Activated CD4-positive, alpha-beta memory T cell treated with anti-CD3 and anti-CD28 coated beads, Interleukin-2, amount 10 ng/mL, durations not matched to agents 7 days and 5 days (primary cell): ENCODE results near the gene MEI1. TPM values are rescaled to one million over a fixed set of nuclear protein-coding genes. Genes with fewer than 3 reads are reported as not detected.
"Not testable (repeated sequence)": the region's sequence is repeated elsewhere in the genome, so short reads cannot be mapped to it uniquely, and the experiment has no call there.

ENCODE experiments used
- CTCF ChIA-PET: fragments of 350-600 bp; sonication (Branson Sonifier 250); formaldehyde crosslinking; loops from one replicate; lab custom pipeline; 2021; ENCODE audit warnings: antibody characterized with exemption, inconsistent platforms; lab: Charles Lee
- POLR2A ChIA-PET: fragments of 350-600 bp; sonication (Branson Sonifier 250); formaldehyde crosslinking; loops from one replicate; lab custom pipeline; 2021; ENCODE audit warnings: antibody characterized with exemption; lab: Charles Lee
- DNase-seq: peaks from one replicate; pipeline ENCODE4 v3.0.0-alpha.2; 2020
- H3K27ac Mint-ChIP-seq: one replicate; pipeline ENCODE4 v1.8.0; 2021; ENCODE audit warnings: mild to moderate bottlenecking, mixed read lengths
- H3K27me3 Mint-ChIP-seq: one replicate; pipeline ENCODE4 v1.8.0; 2021; ENCODE audit warnings: mixed read lengths
- H3K36me3 Mint-ChIP-seq: one replicate; pipeline ENCODE4 v1.8.0; 2021; ENCODE audit warnings: low read depth, mixed read lengths
- H3K4me1 Mint-ChIP-seq: one replicate; pipeline ENCODE4 v1.8.0; 2021; ENCODE audit warnings: mixed read lengths
- H3K4me3 Mint-ChIP-seq: one replicate; pipeline ENCODE4 v1.8.0; 2021; ENCODE audit warnings: mild to moderate bottlenecking, mixed read lengths
- H3K9me3 Mint-ChIP-seq: one replicate; pipeline ENCODE4 v1.8.0; 2021; ENCODE audit warnings: mixed read lengths
- total RNA-seq, 2 experiments: library from RNA; stranded (reverse); gene quantifications; one replicate each; pipeline ENCODE4 v1.2.3, GENCODE V29; 2021

MEI1 gene
- total RNA-seq, 2 experiments from 2014 or later = 75.5 to 79.1 TPM

DNA sequence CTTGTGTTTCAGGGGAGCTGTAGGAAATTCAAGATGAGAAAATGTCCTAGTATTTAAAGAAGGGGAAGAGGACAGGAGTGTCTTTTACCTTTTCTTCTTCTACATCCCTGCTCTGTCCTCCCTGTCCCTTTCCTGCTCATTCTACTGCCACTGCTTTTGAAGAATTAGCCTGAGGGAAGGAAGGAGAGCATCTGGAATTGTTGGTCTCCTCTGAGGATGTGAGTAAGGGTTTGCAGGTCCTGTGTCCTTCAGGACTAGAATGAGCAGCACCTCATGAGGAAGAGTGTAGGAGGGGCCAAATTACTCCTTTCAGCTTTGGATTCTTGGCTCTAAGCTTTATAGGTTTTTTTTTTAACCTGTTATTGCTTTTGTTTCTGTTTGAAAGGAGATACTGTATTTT, 34.8 kb upstream of the MEI1 start:
- H3K27ac Mint-ChIP-seq = no peak overlapping the region
- POLR2A ChIA-PET = interaction anchor here (5.7 kb wide), 1 partner anchor 23 kb away, joined by 76 read pairs; the partner anchor contains the start of gene SNU13
- no peak for DNase-seq
- CTCF ChIA-PET = interaction anchor here (0.6 to 2.0 kb wide), 2 partner anchors 11 to 34 kb away, joined by 4 to 6 read pairs; no protein-coding TSS in a partner anchor
- H3K27me3 Mint-ChIP-seq = no peaks in the 10 kb centered on the region
- peaks cover 20% of the 10 kb centered on the region for H3K4me1 Mint-ChIP-seq
- H3K9me3 Mint-ChIP-seq = no peaks in the 10 kb centered on the region
- H3K4me3 Mint-ChIP-seq = no peak overlapping the region
- H3K36me3 Mint-ChIP-seq = peaks cover 52% of the 10 kb centered on the region

GRCh38 chr22:41664951-41665350, 34.4 kb upstream of the MEI1 start:
- Mint-ChIP-seq H3K27ac (no peak overlapping the region), H3K9me3 (no peaks in the 10 kb centered on the region), H3K4me3 (no peak overlapping the region), H3K4me1 (peaks cover 21% of the 10 kb centered on the region), H3K27me3 (no peaks in the 10 kb centered on the region), H3K36me3 (peaks cover 49% of the 10 kb centered on the region)
- ChIA-PET CTCF (interaction anchor here (0.6 to 2.0 kb wide), 2 partner anchors 11 to 35 kb away, joined by 4 to 6 read pairs; no protein-coding TSS in a partner anchor), POLR2A (interaction anchor here (5.7 kb wide), 1 partner anchor 23 kb away, joined by 76 read pairs; the partner anchor contains the start of gene SNU13)
- DNase-seq = no peak

DNA sequence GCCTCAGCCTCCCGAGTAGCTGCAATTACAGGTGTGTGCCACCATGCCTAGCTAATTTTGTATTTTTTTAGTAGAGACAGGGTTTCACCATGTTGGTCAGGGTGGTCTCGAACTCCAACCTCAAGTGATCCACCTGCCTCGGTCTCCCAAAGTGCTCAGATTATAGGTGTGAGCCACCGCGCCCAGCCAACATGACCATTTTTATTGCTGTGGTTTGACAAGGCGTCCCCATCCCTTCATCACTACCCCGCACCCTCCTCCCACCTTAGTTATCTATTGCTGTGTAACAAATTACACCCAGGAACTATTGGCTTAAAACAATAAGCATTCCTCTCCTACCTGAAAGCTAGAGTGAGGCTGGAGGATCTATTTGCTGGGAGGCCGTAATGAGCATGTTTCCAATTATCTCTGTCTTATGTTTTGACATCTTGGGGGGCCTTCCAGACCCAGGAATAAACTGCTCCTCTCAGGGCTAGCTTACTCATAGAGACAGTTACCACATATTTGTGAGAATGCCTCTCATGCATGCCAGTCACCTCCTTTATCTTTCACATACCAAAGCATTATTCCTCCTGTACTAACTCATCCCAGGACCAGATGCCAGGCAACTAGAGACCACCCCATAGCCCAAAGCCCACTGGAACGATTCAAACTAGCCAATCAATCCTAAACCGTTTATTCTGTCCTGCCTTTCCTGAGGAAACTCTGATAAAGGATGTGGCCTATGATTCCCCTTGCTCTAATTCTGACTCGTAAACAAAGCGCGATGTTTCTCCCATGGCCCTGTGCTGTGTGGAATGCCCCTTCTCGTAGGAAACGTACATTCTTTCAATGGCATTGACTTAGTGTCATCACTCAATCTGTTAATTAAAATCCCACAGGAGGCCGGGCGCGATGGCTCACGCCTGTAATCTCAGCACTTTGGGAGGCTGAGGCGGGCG, 30.1 kb upstream of the MEI1 start:
- no peaks in the 10 kb centered on the region for H3K27me3 Mint-ChIP-seq
- POLR2A ChIA-PET = interaction anchor here (0.9 to 2.9 kb wide), 5 partner anchors 7 to 164 kb away, joined by 3 to 24 read pairs (median 6); partner anchors contain the start of genes SNU13 and SREBF2
- H3K4me3 Mint-ChIP-seq = no peak overlapping the region
- H3K36me3 Mint-ChIP-seq = peaks cover 29% of the 10 kb centered on the region
- peaks cover 24% of the 10 kb centered on the region for H3K4me1 Mint-ChIP-seq
- CTCF ChIA-PET = no interaction called here
- no peak for DNase-seq
- no peaks in the 10 kb centered on the region for H3K9me3 Mint-ChIP-seq
- no peak overlapping the region for H3K27ac Mint-ChIP-seq

DNA sequence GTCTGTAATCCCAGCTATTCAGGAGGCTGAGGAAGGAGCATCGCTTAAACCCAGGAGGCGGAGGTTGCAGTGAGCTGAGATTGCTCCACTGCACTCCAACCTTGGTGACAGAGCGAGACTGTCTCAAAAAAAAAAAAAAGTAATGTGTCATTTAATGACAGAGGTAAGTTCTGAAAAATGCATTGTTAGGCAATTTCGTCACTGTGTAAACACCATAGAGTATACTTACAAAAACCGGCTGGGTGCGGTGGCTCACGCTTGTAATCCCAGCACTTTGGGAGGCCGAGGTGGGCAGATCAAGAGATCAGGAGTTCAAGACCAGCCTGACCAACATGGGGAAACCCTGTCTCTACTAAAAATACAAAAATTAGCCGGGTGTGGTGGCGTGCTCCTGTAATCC, 27.2 kb upstream of the MEI1 start:
- H3K4me3 Mint-ChIP-seq, DNase-seq, H3K9me3 Mint-ChIP-seq, H3K27me3 Mint-ChIP-seq, H3K27ac Mint-ChIP-seq: not testable (repeated sequence)
- Mint-ChIP-seq H3K36me3 (peaks cover 33% of the 10 kb centered on the region), H3K4me1 (peaks cover 23% of the 10 kb centered on the region)
- ChIA-PET POLR2A (interaction anchor here (0.7 to 1.3 kb wide), 2 partner anchors 15 to 17 kb away, joined by 3 to 4 read pairs; partner anchors contain the start of gene SNU13), CTCF (interaction anchor here (1.2 kb wide), 1 partner anchor 25 kb away, joined by 5 read pairs; no protein-coding TSS in a partner anchor)

DNA sequence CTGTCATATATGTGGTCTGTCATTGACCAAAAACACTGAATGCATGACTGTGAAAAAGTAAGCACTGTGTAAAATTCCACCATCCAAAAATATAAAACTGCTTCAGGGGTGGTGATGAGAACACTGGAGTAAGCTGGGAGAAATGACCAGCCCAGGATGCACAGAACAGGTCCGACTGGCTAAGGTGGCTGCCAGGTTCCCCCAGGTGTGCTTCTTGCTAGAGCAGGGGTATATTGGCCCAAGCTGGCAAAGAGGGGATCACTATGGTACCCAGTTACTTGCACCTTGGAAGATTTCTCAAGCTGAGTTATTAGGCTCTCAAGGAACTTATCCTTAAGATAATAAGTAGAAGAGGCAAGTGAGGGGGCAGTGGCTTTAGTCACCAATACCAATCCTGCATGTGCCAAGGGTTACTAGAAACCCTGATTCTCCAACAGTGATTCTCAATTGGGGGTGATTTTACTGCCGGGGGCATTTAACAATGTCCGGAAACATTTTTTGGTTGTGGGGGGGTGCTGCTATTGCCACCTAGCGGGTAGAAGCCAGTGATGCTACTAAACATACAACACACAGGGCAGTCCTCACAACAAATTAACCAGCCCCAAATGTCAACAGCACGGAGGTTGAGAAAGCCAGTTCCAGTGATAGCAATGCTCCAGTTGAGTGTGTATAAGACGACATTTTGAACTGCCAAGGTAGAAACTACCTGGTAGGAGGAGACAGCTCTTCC, 26.4 kb upstream of the MEI1 start:
- Mint-ChIP-seq H3K36me3 (peaks cover 38% of the 10 kb centered on the region), H3K4me3 (no peak overlapping the region), H3K27me3 (no peaks in the 10 kb centered on the region), H3K27ac (no peak overlapping the region), H3K4me1 (peaks cover 21% of the 10 kb centered on the region), H3K9me3 (no peaks in the 10 kb centered on the region)
- no peak for DNase-seq
- POLR2A ChIA-PET = interaction anchor here (0.8 to 5.0 kb wide), 2 partner anchors 15 to 48 kb away, joined by 3 to 28 read pairs; partner anchors contain the start of gene SNU13
- CTCF ChIA-PET = interaction anchor here (1.2 kb wide), 1 partner anchor 24 kb away, joined by 5 read pairs; no protein-coding TSS in a partner anchor

GRCh38 chr22:41674846-41675340, 24.4 kb upstream of the MEI1 start:
- Mint-ChIP-seq H3K4me1 (peaks cover 16% of the 10 kb centered on the region), H3K27ac (peak overlapping the region; percentile 3), H3K36me3 (peaks cover 48% of the 10 kb centered on the region), H3K4me3 (no peak overlapping the region), H3K9me3 (no peaks in the 10 kb centered on the region), H3K27me3 (no peaks in the 10 kb centered on the region)
- ChIA-PET POLR2A (interaction anchor here (1.0 to 5.0 kb wide), 2 partner anchors 13 to 55 kb away, joined by 3 to 28 read pairs; partner anchors contain the start of gene SNU13), CTCF (interaction anchor here (3.4 kb wide), 1 partner anchor 8 kb away, joined by 16 read pairs; no protein-coding TSS in a partner anchor)
- DNase-seq = no peak

- Mint-ChIP-seq H3K9me3 (no peaks in the 10 kb centered on the region), H3K4me3 (no peak overlapping the region), H3K36me3 (peaks cover 60% of the 10 kb centered on the region), H3K27ac (no peak overlapping the region), H3K4me1 (peaks cover 20% of the 10 kb centered on the region), H3K27me3 (no peaks in the 10 kb centered on the region)
- ChIA-PET POLR2A (interaction anchor here (0.7 to 5.0 kb wide), 4 partner anchors 8 to 270 kb away, joined by 3 to 28 read pairs (median 6); partner anchors contain the start of gene SNU13), CTCF (interaction anchor here (3.4 kb wide), 1 partner anchor 9 kb away, joined by 16 read pairs; no protein-coding TSS in a partner anchor)
- DNase-seq = no peak
Measured at GRCh38 chr22:41676134-41676533, 23.2 kb upstream of the MEI1 start.

DNA sequence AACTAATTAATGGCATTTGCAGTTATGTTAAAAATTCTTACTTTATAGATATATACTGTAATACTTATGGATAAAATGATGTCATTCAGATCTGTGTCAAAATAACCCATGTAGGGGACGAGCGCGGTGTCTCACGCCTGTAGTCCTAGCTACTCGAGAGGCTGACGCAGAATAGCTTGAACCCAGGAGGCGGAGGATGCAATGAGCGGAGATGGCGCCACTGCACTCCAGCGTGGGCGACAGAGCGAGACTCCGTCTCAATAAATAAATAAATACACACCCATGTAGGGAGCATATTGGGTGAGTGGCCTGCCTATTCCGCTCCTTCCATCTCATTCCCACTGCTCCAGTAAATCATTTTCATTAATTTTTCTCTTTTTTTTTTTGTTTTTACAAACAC, 17.7 kb upstream of the MEI1 start:
- peak overlapping the region; percentile 87 for H3K27ac Mint-ChIP-seq
- POLR2A ChIA-PET = interaction anchor here (4.6 kb wide), 1 partner anchor 14 kb away, joined by 24 read pairs; no protein-coding TSS in a partner anchor
- peaks cover 25% of the 10 kb centered on the region for H3K4me1 Mint-ChIP-seq
- DNase-seq = no peak
- H3K4me3 Mint-ChIP-seq = peak overlapping the region; percentile 99
- H3K9me3 Mint-ChIP-seq = no peaks in the 10 kb centered on the region
- peaks cover 42% of the 10 kb centered on the region for H3K36me3 Mint-ChIP-seq
- CTCF ChIA-PET = interaction anchor here (4.2 kb wide), 1 partner anchor 15 kb away, joined by 32 read pairs; no protein-coding TSS in a partner anchor
- no peaks in the 10 kb centered on the region for H3K27me3 Mint-ChIP-seq

DNA sequence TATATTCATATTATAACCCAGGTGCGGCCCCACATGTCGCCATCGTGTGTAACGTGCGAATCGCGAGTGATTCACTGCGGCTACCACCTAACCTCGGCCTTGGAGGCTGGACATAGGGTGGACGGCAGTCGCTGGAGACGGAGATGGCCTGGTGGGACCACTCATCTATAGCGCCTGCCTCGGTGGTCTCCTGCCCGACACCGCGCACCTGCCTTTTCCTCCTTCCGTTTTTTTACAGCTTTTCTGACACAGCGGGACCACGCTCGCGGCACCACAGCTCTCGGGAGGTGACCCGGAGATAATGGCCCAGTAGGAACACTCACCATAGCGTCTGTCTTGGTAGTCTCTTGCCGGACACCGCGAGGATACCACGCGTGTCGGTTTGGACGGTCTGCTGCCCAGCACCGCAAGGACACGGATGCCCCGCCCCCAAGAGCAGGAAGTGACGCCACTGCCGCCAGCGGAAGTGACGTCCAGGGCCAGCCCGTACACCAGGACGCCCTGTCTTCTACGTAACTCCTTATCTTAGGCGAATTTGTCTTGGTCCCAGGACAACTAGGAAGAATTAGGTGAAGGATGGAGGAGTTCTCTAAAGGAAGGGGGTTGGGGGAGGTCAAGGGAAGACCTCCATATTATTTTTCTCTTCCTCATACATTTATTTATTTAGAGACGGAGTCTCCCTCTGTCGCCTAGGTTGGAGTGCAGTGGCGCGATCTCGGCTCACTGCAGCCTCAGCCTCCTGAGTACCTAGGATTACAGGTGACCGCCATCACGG, 17.1 kb upstream of the MEI1 start:
- Mint-ChIP-seq H3K4me1 (peaks cover 28% of the 10 kb centered on the region), H3K4me3 (peak overlapping the region; percentile 99), H3K9me3 (no peaks in the 10 kb centered on the region), H3K27ac (peak overlapping the region; percentile 87), H3K27me3 (no peaks in the 10 kb centered on the region), H3K36me3 (peaks cover 39% of the 10 kb centered on the region)
- DNase-seq = peak; percentile 88
- CTCF ChIA-PET = interaction anchor here (4.2 kb wide), 1 partner anchor 15 kb away, joined by 32 read pairs; no protein-coding TSS in a partner anchor
- POLR2A ChIA-PET = interaction anchor here (4.6 kb wide), 1 partner anchor 15 kb away, joined by 24 read pairs; no protein-coding TSS in a partner anchor

- CTCF ChIA-PET = interaction anchor here (0.6 to 7.2 kb wide), 2 partner anchors 16 to 174 kb away, joined by 3 to 55 read pairs; no protein-coding TSS in a partner anchor
Measured at GRCh38 chr22:41683052-41683451, 16.3 kb upstream of the MEI1 start.

GRCh38 chr22:41683616-41684015, 15.7 kb upstream of the MEI1 start:
- ChIA-PET CTCF (interaction anchor here (0.6 to 7.2 kb wide), 2 partner anchors 17 to 173 kb away, joined by 3 to 55 read pairs; no protein-coding TSS in a partner anchor), POLR2A (interaction anchor here (1.4 kb wide), 1 partner anchor 17 kb away, joined by 4 read pairs; no protein-coding TSS in a partner anchor)
- H3K9me3 Mint-ChIP-seq = no peaks in the 10 kb centered on the region
- DNase-seq = no peak
- H3K4me3 Mint-ChIP-seq = no peak overlapping the region
- H3K4me1 Mint-ChIP-seq = peaks cover 34% of the 10 kb centered on the region
- no peaks in the 10 kb centered on the region for H3K27me3 Mint-ChIP-seq
- H3K36me3 Mint-ChIP-seq = peaks cover 39% of the 10 kb centered on the region
- H3K27ac Mint-ChIP-seq = peak overlapping the region; percentile 87

More at GRCh38 chr22:41683052-41683451, 16.3 kb upstream of the MEI1 start:
- no peak for DNase-seq
- peak overlapping the region; percentile 99 for H3K4me3 Mint-ChIP-seq
- POLR2A ChIA-PET = interaction anchor here (1.4 kb wide), 1 partner anchor 16 kb away, joined by 4 read pairs; no protein-coding TSS in a partner anchor
- peaks cover 40% of the 10 kb centered on the region for H3K36me3 Mint-ChIP-seq
- no peaks in the 10 kb centered on the region for H3K27me3 Mint-ChIP-seq
- H3K4me1 Mint-ChIP-seq = peaks cover 34% of the 10 kb centered on the region
- H3K27ac Mint-ChIP-seq = peak overlapping the region; percentile 87
- H3K9me3 Mint-ChIP-seq = no peaks in the 10 kb centered on the region
